Neural progenitor cell (in vitro differentiated cells): ENCODE data around the gene AIFM3. TPM values are rescaled to one million over a fixed set of nuclear protein-coding genes. Genes with fewer than 3 reads are reported as not detected.
A peak's percentile ranks its signal among the peaks of the same experiment; 100 is the strongest.
"Not testable (repeated sequence)": the region's sequence is repeated elsewhere in the genome, so short reads cannot be mapped to it uniquely, and the experiment has no call there.

Experiments used
- DNase-seq: peaks from one replicate; pipeline ENCODE4 v3.0.0-alpha.2; 2016; ENCODE audit warnings: low spot score
- H2AFZ ChIP-seq: fragments of 200-600 bp; sonication (generic); replicated peaks from 2 replicates; pipeline ENCODE4 v1.6.1; 2016; ENCODE audit warnings: antibody characterized with exemption
- H3F3A ChIP-seq: fragments of 200-600 bp; sonication (generic); 2 replicates; pipeline ENCODE4 v1.6.1; 2016; ENCODE audit warnings: antibody characterized with exemption, low read depth
- H3K27ac ChIP-seq: fragments of 200-600 bp; sonication (generic); 2 replicates; pipeline ENCODE4 v1.5.1; 2016; ENCODE audit warnings: mild to moderate bottlenecking
- H3K27me3 ChIP-seq: fragments of 200-600 bp; sonication (generic); 2 replicates; pipeline ENCODE4 v1.6.1; 2016; ENCODE audit warnings: mild to moderate bottlenecking, moderate library complexity
- H3K36me3 ChIP-seq: fragments of 200-600 bp; sonication (generic); 2 replicates; pipeline ENCODE4 v1.5.1; 2016
- H3K4me1 ChIP-seq: fragments of 200-600 bp; sonication (generic); 2 replicates; pipeline ENCODE4 v1.6.1; 2016; ENCODE audit warnings: mixed run types
- H3K4me2 ChIP-seq: fragments of 200-600 bp; sonication (generic); 2 replicates; pipeline ENCODE4 v1.6.1; 2016
- H3K4me3 ChIP-seq: fragments of 200-600 bp; sonication (generic); 2 replicates; pipeline ENCODE4 v1.5.1; 2016
- H3K79me2 ChIP-seq: fragments of 200-600 bp; sonication (generic); 2 replicates; pipeline ENCODE4 v1.6.1; 2016; ENCODE audit warnings: low read depth
- H3K9ac ChIP-seq: fragments of 200-600 bp; sonication (generic); 2 replicates; pipeline ENCODE4 v1.6.1; 2016
- H3K9me3 ChIP-seq: fragments of 200-600 bp; sonication (generic); 2 replicates; pipeline ENCODE4 v1.5.1; 2016; ENCODE audit warnings: low read depth
- H4K20me1 ChIP-seq: fragments of 200-600 bp; sonication (generic); 2 replicates; pipeline ENCODE4 v1.6.1; 2016; ENCODE audit warnings: low read depth
- H3K27ac Mint-ChIP-seq: 3 replicates; pipeline ENCODE4 v1.8.0; 2021; ENCODE audit warnings: mixed read lengths
- H3K27me3 Mint-ChIP-seq: 2 replicates; pipeline ENCODE4 v1.8.0; 2022; ENCODE audit warnings: low read depth, mild to moderate bottlenecking, inconsistent platforms, moderate library complexity, mixed read lengths; ENCODE audit not compliant: insufficient read depth
- H3K36me3 Mint-ChIP-seq: 3 replicates; pipeline ENCODE4 v1.8.0; 2021; ENCODE audit warnings: mixed read lengths
- H3K4me1 Mint-ChIP-seq: 3 replicates; pipeline ENCODE4 v1.8.0; 2021; ENCODE audit warnings: mixed read lengths
- H3K4me3 Mint-ChIP-seq: 3 replicates; pipeline ENCODE4 v1.8.0; 2021; ENCODE audit warnings: mild to moderate bottlenecking, moderate library complexity, mixed read lengths
- H3K9me3 Mint-ChIP-seq: 3 replicates; pipeline ENCODE4 v1.8.0; 2020; ENCODE audit warnings: mixed read lengths
- EZH2 ChIP-seq: fragments of 200-600 bp; sonication (generic); IDR thresholded peaks from 2 replicates; pipeline ENCODE4 v1.6.1; 2017; ENCODE audit warnings: antibody characterized with exemption, mild to moderate bottlenecking, moderate library complexity
- EZH2phosphoT487 ChIP-seq: fragments of 200-600 bp; sonication (generic); IDR thresholded peaks from 2 replicates; pipeline ENCODE4 v1.6.1; 2017; ENCODE audit warnings: antibody characterized with exemption
- total RNA-seq: library from RNA; depleted of rRNA; stranded (reverse); fragments of >200 nt; gene quantifications from 2 replicates; pipeline ENCODE4 v1.2.3, GENCODE V29; 2015; ENCODE audit warnings: low replicate concordance
- TF ChIP-seq, protein P1 (sequence below): fragments of 200-600 bp; sonication (generic); IDR thresholded peaks from 2 replicates; pipeline ENCODE4 v1.5.1; 2017; ENCODE audit warnings: antibody characterized with exemption, mild to moderate bottlenecking

Gene AIFM3
- total RNA-seq, 1 donor from 2014 or later: 4.3 TPM

DNA sequence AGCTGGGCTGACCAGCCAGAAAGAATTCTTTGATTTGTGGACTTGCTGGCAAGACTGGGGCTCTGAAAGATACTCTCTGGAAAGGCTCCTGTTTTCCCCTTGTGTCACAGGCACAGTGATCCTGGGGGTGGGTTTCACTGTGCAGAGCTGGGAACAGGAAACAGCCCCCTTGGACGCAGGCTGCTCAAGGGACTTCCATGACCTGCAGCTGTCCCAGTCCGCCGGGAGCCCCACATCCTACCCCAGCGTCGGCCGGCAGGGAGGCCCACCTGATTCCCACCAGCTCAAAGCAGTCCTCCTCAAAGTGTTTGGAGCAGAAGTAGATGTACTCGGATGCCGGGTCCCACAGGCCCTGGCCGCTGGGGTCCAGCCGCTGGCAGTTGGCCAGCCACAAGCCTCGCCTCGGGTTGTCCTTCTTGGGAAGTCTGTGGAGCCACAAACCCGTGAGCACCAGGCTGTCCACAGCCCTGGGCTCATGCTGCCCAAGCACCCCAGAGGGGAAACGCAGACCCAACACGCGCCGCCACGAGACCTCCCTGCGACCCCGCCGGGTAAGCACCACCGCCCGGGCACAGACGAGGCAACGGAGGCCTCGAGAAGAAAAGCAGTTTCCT lies 34.0 kb downstream of the AIFM3 start:
- Histone ChIP-seq H3K4me2 (peak overlapping the region; percentile 88), H3K9me3 (no peaks in the 10 kb centered on the region), H3K27me3 (no peaks in the 10 kb centered on the region), H2AFZ (peak overlapping the region; percentile 81), H3K4me1 (peaks cover 9% of the 10 kb centered on the region), H3K36me3 (no peaks in the 10 kb centered on the region), H3K9ac (peak overlapping the region; percentile 51), H3K4me3 (peak overlapping the region; percentile 82), H3K79me2 (peaks cover 24% of the 10 kb centered on the region), H4K20me1 (no peaks in the 10 kb centered on the region), H3F3A (peaks cover 33% of the 10 kb centered on the region), H3K27ac (no peak overlapping the region)
- Mint-ChIP-seq H3K4me3 (peak overlapping the region; percentile 96), H3K27ac (peak overlapping the region; percentile 97), H3K36me3 (peaks cover 4% of the 10 kb centered on the region), H3K4me1 (peaks cover 25% of the 10 kb centered on the region), H3K9me3 (no peaks in the 10 kb centered on the region), H3K27me3 (peaks cover 7% of the 10 kb centered on the region)
- DNase-seq: no peak
- TF ChIP-seq, protein P1, sequence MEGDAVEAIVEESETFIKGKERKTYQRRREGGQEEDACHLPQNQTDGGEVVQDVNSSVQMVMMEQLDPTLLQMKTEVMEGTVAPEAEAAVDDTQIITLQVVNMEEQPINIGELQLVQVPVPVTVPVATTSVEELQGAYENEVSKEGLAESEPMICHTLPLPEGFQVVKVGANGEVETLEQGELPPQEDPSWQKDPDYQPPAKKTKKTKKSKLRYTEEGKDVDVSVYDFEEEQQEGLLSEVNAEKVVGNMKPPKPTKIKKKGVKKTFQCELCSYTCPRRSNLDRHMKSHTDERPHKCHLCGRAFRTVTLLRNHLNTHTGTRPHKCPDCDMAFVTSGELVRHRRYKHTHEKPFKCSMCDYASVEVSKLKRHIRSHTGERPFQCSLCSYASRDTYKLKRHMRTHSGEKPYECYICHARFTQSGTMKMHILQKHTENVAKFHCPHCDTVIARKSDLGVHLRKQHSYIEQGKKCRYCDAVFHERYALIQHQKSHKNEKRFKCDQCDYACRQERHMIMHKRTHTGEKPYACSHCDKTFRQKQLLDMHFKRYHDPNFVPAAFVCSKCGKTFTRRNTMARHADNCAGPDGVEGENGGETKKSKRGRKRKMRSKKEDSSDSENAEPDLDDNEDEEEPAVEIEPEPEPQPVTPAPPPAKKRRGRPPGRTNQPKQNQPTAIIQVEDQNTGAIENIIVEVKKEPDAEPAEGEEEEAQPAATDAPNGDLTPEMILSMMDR: no peak
- no peak for TF ChIP-seq EZH2

DNA sequence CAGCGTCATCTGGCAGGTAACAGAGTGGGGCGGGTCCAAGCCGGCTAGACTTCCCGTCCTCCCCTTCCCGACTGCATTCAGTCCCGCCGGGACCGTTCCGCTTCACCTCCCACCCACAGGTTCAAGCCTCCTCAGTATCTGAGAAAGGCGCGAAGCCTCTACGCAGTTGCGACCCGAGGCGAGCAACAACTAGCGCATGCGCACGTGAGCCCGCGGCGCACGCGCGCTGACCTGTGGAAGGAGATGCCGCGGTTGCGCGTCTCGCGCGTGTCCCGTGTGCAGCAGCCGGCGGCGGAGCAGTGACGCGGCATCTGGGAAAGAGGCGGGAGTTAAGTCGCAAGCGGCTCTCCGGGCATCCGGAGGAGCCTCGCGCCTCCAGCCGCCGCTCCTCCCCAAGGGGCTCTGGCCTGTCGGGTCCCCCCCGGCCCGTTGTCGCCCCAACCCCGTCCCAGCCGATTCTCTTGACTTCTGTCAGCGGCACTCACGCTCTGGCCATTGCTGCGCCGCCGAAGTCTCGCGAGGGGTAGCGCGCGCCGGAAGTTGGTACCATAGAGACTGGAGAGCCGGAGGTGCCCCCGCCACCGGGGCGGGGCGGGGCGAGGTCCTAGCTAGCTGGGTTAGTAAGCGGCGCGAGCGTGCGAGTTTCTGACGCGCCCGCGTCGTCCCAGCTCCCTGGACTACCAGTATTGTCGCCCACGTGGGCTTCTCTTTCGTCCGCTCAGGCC lies 34.7 kb downstream of the AIFM3 start, which contains the start of gene THAP7:
THAP7 (minus strand) TSS at position 518 of the 725 bp plus-strand sequence; CDS start at position 311, 207 bp downstream.
- Histone ChIP-seq H3K9me3 (no peaks in the 10 kb centered on the region), H2AFZ (peak within 1 kb of the TSS; percentile 81), H3K4me3 (peak within 1 kb of the TSS; percentile 82), H3K4me1 (peaks cover 9% of the 10 kb centered on the region), H3K27ac (peak within 1 kb of the TSS; percentile 67), H3K79me2 (peaks cover 24% of the 10 kb centered on the region), H3K36me3 (no peaks in the 10 kb centered on the region), H3K4me2 (peak within 1 kb of the TSS; percentile 88), H3F3A (peaks cover 33% of the 10 kb centered on the region), H3K27me3 (no peaks in the 10 kb centered on the region), H3K9ac (peak within 1 kb of the TSS; percentile 73), H4K20me1 (no peaks in the 10 kb centered on the region)
- Mint-ChIP-seq H3K4me3 (peak within 1 kb of the TSS; percentile 96), H3K36me3 (peaks cover 8% of the 10 kb centered on the region), H3K27me3 (peaks cover 9% of the 10 kb centered on the region), H3K9me3 (no peaks in the 10 kb centered on the region), H3K27ac (peak within 1 kb of the TSS; percentile 97), H3K4me1 (peaks cover 25% of the 10 kb centered on the region)
- TF ChIP-seq EZH2 (no peak), EZH2phosphoT487 (no peak)
- TF ChIP-seq, protein P1: no peak
- DNase-seq: peak; percentile 97

DNA sequence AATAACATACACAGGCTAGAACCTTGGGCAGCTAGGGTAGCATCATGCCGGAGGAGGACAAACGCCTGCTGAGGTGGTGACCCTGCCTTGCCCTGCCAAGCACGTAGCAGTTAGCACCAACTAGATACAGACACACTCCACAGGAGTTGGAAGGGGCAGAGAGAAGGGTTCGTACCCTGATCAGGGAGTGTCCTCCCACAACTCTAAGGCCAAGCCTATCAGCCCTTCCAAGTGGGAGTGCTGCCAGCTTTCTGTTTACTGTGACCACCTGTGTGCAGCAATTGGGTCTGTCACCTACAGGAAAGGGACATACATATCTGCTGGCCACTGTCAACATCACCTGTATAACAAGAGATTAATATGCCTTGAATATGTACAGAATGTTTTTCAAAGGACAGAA lies 36.7 kb downstream of the AIFM3 start:
- no peak overlapping the region for H3K27ac ChIP-seq
- H4K20me1 ChIP-seq: peaks cover 7% of the 10 kb centered on the region
- H3K79me2 ChIP-seq: peaks cover 24% of the 10 kb centered on the region
- H3K4me2 ChIP-seq: peak overlapping the region; percentile 88
- H3K9me3 ChIP-seq: no peaks in the 10 kb centered on the region
- H3K27me3 Mint-ChIP-seq: peaks cover 11% of the 10 kb centered on the region
- no peaks in the 10 kb centered on the region for H3K27me3 ChIP-seq
- no peak overlapping the region for H2AFZ ChIP-seq
- H3K27ac Mint-ChIP-seq: no peak overlapping the region
- H3K36me3 ChIP-seq: no peaks in the 10 kb centered on the region
- H3K4me1 Mint-ChIP-seq: peaks cover 30% of the 10 kb centered on the region
- peaks cover 17% of the 10 kb centered on the region for H3K36me3 Mint-ChIP-seq
- H3K4me3 ChIP-seq: no peak overlapping the region
- peaks cover 33% of the 10 kb centered on the region for H3F3A ChIP-seq
- TF ChIP-seq, protein P1: no peak
- no peak for TF ChIP-seq EZH2phosphoT487
- TF ChIP-seq EZH2: no peak
- peaks cover 9% of the 10 kb centered on the region for H3K4me1 ChIP-seq
- H3K9me3 Mint-ChIP-seq: no peaks in the 10 kb centered on the region
- H3K4me3 Mint-ChIP-seq: peak overlapping the region; percentile 96
- H3K9ac ChIP-seq: no peak overlapping the region
- no peak for DNase-seq

DNA sequence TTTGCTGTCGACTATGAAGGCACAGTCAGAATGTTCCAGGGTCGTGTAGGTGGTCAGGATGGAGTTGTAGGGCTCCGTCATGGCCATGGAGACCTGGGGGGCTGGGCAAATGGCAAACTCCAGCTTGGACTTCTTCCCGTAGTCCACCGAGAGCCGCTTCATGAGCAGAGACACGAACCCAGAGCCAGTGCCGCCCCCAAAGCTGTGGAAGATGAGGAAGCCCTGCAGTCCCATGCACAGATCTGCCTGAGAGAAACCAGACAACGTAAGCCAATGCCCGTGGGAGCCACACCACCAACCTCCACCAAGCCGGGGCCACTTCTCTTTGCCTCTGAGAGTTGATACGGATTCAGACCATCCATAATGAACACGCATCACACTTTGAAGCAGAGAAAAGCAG lies 42.2 kb downstream of the AIFM3 start:
- not testable (repeated sequence) for H3K4me3 Mint-ChIP-seq, H2AFZ ChIP-seq, H3K27ac Mint-ChIP-seq, H3K79me2 ChIP-seq, H3K9ac ChIP-seq, H3K27me3 ChIP-seq, H3K4me1 ChIP-seq, H3K9me3 ChIP-seq, H3K9me3 Mint-ChIP-seq, H3K27ac ChIP-seq, H3K4me3 ChIP-seq, DNase-seq, H3K4me2 ChIP-seq, H3K27me3 Mint-ChIP-seq, H3K36me3 ChIP-seq
- H3K36me3 Mint-ChIP-seq: peaks cover 27% of the 10 kb centered on the region
- Histone ChIP-seq H3F3A (peaks cover 16% of the 10 kb centered on the region), H4K20me1 (peaks cover 23% of the 10 kb centered on the region)
- peaks cover 33% of the 10 kb centered on the region for H3K4me1 Mint-ChIP-seq
